HG03575 (cell line): ENCODE results near the gene SGMS2.
"Not testable (repeated sequence)": the region's sequence is repeated elsewhere in the genome, so short reads cannot be mapped to it uniquely, and the experiment has no call there.

Experiments used
- ATAC-seq: cut with Tn5 transposase; IDR thresholded peaks from one replicate; pipeline ENCODE4 v1.9.1; 2021; ENCODE audit not compliant: unreplicated experiment, insufficient number of reproducible peaks, low FRiP score; ENCODE audit errors: extremely low read depth

Gene SGMS2

GRCh38 chr4:107900067-107900466 is 75.3 kb downstream of the SGMS2 start:
- no peak for ATAC-seq

- no peak for ATAC-seq
Observed at GRCh38 chr4:107900508-107900907, 75.8 kb downstream of the SGMS2 start.

- no peak for ATAC-seq
Observed at GRCh38 chr4:107901213-107901934, 76.6 kb downstream of the SGMS2 start.

- ATAC-seq = peak; percentile 60
Observed at GRCh38 chr4:107902715-107903114, 78.0 kb downstream of the SGMS2 start.

- ATAC-seq = not testable (repeated sequence)
Observed at GRCh38 chr4:107905082-107905481, 80.3 kb downstream of the SGMS2 start.

- ATAC-seq = no peak
Observed at GRCh38 chr4:107906458-107907100, 81.8 kb downstream of the SGMS2 start.

GRCh38 chr4:107908377-107908776 is 83.6 kb downstream of the SGMS2 start:
- ATAC-seq = no peak

GRCh38 chr4:107913283-107913899 is 88.7 kb downstream of the SGMS2 start:
- ATAC-seq = peak; percentile 85

GRCh38 chr4:107915220-107915619 is 90.5 kb downstream of the SGMS2 start:
- no peak for ATAC-seq

GRCh38 chr4:107916623-107917022 is 91.9 kb downstream of the SGMS2 start:
- ATAC-seq = no peak

GRCh38 chr4:107917500-107917899 is 92.8 kb downstream of the SGMS2 start:
- no peak for ATAC-seq

- no peak for ATAC-seq
Observed at GRCh38 chr4:107922486-107923473, 98.0 kb downstream of the SGMS2 start.

GRCh38 chr4:107925713-107926112 is 101.0 kb downstream of the SGMS2 start:
- not testable (repeated sequence) for ATAC-seq

- ATAC-seq = not testable (repeated sequence)
Observed at GRCh38 chr4:107926875-107927274, 102.1 kb downstream of the SGMS2 start.

GRCh38 chr4:107930821-107931774 is 106.4 kb downstream of the SGMS2 start, which contains the start of gene CYP2U1:
CYP2U1 (plus strand) TSS chr4:107931549; CDS start chr4:107931644, 95 bp downstream.
- ATAC-seq = peak; percentile 80

GRCh38 chr4:107931775-107932321 is 107.1 kb downstream of the SGMS2 start:
- peak; percentile 5 for ATAC-seq

- no peak for ATAC-seq
Observed at GRCh38 chr4:107935246-107935645, 110.5 kb downstream of the SGMS2 start.

- ATAC-seq = no peak
Observed at GRCh38 chr4:107937040-107937439, 112.3 kb downstream of the SGMS2 start.
